HG02840 (cell line): ENCODE data around the gene ATG10.
"Not testable (repeated sequence)": the region's sequence is repeated elsewhere in the genome, so short reads cannot be mapped to it uniquely, and the experiment has no call there.

Experiments used
- ATAC-seq: cut with Tn5 transposase; IDR thresholded peaks from one replicate; pipeline ENCODE4 v1.9.1; 2021; ENCODE audit warnings: mild to moderate bottlenecking, moderate library complexity, moderate number of reproducible peaks; ENCODE audit not compliant: unreplicated experiment, low FRiP score

ATG10 gene

GRCh38 chr5:81980598-81981260 lies 8.9 kb downstream of the ATG10 start:
- no peak for ATAC-seq

- ATAC-seq: not testable (repeated sequence)
Observed at GRCh38 chr5:81982172-81982685, 10.4 kb downstream of the ATG10 start.

GRCh38 chr5:81983148-81983547 lies 11.3 kb downstream of the ATG10 start:
- ATAC-seq: not testable (repeated sequence)

GRCh38 chr5:81983563-81983962 lies 11.7 kb downstream of the ATG10 start:
- not testable (repeated sequence) for ATAC-seq

- no peak for ATAC-seq
Observed at GRCh38 chr5:81986126-81986525, 14.3 kb downstream of the ATG10 start.

- ATAC-seq: no peak
Observed at GRCh38 chr5:81989204-81989603, 17.4 kb downstream of the ATG10 start.

DNA sequence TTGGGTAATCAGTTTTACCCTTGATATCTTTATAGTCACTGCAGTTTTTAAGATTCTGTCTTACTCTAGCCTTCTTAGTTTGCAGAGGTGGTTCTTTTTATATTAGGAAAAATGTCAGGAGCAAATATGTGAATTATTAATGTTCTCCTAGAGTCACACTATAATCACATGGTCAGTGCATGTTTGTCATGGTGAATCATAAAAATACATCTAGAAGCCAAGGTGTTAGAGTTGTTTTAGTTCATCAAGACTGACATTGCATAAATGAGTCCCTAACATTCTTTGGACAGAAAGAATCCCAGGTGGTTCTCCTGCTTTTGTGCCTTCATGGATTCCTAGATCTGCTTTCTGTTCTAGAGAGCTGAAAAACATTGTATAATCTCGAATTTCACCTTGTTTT lies 22.9 kb downstream of the ATG10 start:
- ATAC-seq: no peak

GRCh38 chr5:81995407-81995806 lies 23.6 kb downstream of the ATG10 start:
- no peak for ATAC-seq

- no peak for ATAC-seq
Observed at GRCh38 chr5:82004511-82004910, 32.7 kb downstream of the ATG10 start.

- ATAC-seq: not testable (repeated sequence)
Observed at GRCh38 chr5:82009869-82010268, 38.0 kb downstream of the ATG10 start.

DNA sequence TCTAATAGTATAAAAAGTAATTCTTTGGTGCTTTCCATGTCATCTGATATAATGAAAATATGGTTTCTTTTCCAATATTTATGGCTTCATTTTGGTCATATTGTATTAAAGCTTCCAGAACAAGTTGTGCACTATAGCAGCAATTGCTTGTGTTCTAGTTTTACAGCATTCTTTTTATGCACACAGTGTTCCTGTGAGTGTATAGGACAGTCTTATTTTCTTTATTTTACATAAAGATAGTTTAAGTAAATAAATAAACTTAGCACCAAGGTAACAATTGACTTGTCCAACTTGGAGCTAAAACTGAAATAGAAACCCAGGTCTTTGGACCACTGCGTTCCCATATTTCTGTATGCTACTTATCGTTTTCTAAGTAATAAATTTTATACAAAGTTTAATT lies 38.9 kb downstream of the ATG10 start:
- no peak for ATAC-seq

DNA sequence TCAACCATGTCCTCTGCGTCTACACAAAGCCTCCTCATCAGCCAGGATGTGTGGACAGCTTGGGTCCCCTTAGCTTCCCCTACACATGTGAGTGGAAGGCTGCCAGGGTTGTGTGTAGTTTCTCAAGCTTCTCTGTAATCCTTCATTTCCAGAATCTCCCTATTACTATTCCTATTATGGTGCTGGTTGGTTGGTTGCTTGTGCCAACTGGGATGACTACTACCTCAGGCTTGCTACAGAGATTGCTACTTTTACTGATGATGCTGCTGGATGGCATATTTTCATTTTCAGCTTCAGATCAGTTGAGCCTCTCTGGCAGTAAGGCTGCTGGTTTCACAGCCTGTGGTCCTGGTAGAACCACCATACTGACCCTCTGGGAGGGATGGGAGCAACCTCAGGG lies 39.9 kb downstream of the ATG10 start:
- no peak for ATAC-seq

DNA sequence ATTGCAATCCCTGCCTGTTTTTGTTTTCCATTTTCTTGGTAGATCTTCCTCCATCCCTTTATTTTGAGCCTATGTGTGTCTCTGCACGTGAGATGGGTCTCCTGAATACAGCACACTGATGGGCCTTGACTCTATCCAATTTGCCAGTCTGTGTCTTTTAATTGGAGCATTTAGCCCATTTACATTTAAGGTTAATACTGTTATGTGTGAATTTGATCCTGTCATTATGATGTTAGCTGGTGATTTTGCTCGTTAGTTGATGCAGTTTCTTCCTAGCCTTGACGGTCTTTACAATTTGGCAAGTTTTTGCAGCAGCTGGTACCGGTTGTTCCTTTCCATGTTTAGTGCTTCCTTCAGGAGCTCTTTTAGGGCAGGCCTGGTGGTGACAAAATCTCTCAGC lies 42.8 kb downstream of the ATG10 start:
- not testable (repeated sequence) for ATAC-seq

- ATAC-seq: no peak
Observed at GRCh38 chr5:82018462-82018861, 46.6 kb downstream of the ATG10 start.

DNA sequence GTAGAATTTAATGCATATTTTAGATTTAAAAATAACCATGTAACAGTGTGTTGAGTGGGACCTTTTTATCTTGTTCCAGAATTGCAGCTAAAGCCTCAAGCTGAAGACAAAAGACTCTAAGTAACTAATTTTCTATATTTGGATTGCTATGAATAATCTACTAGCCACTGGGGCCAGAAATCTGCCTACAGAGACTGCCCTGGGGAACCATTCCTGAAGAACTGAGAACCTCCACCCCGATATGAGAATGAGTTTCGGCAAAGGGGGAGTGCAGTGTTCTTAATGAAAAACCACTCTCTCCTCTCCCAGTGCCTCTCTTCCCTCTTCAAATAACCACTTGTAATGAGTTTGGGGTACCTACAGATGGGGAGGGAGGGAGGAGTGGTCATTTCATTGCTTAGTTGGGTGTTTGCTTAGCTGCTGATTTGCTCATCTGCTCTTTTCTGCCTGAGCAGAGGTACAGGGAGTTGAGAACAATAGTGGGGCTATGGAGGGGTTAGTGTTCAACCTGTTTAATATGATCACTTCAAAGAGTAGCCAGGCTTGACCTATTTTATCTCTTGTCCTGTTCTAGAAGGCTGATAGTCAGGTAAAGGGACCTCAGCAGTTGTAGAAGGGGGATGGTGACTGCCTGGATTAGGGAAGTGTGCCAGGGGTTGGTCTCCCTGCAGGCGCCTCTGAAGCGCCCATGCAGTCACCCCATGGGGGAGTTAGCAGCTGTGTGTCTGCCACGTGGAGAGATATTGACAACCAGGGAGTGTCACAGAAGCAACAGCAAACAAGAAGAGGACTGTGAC lies 47.7 kb downstream of the ATG10 start:
- no peak for ATAC-seq

DNA sequence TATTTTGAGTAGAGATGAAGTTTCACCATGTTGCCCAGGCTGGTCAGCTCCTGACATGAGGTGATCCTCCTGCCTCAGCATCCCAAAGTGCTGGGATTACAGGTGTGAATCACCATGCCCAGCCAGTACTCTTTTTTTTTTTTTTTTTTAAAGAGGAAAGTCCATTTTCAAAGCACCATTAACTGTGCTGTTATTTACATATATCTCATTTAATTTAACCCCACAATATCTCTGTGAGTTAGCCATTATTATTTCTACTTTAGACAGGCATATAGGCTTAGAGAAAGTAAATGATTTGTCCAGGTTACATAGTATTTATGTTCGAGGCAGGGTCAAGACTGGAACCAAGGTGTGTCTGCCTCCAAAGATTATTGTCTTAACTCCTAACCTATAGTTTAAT lies 50.7 kb downstream of the ATG10 start:
- ATAC-seq: no peak

DNA sequence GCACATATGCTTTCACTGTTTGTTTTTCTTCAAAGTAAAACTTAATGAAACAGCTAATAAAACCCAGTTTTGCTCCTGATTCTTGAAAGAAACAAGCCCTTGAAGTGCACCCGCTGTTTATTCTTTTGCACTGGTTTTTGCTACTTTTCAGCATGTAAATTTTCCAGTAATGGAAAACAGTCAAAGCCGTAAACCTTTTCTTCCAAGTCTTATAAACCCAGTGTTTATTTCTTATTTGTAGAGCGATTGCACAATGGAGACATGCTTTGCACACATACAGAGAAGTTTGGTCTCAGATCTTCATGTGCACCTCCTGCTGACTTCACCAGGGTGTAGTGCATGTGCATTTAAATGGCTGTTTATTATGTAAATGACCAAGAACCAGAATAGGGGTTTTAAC lies 51.8 kb downstream of the ATG10 start:
- no peak for ATAC-seq

DNA sequence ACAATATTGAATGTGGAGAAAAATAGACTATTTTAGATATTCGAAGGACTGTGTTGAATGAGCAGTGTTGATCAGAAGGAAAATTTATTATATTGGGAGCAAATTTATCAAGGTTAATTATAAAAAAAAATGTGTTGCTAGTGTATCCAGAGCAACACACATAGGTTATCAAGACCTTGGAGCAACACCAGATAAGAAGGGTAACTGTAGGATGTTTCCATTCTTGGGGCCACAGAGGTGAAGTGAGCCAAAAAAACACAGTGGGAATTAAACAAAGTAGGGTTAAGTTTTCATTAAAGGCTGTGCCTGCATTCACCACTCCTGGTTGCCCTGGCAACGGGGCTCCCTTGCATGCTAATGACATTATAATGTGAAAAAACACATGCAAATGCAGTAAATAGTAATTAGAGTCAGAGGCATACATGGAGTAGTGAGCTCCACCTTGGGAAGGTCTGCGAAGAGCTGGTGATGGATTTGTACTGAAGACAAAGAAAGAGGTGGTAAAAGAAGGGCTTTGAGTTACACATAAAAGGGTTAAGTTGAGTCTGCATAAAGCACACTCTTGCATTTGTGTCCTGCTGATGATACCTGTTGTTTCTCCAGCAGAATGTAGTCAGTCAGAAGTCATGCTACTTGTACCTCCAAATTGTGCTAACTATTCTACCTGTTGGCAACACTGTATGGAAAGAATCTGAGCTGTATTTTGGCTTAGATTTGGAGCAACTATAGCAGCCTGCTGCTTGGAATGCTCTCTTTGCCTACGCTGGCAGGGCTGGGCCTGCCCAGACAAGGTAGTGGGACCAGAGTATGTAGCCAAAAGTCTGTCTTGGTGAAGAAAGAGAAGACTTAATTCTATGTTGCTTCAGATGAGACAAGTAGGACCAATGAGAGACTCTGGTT lies 59.6 kb downstream of the ATG10 start:
- no peak for ATAC-seq

GRCh38 chr5:82042894-82043293 lies 71.1 kb downstream of the ATG10 start:
- not testable (repeated sequence) for ATAC-seq

- no peak for ATAC-seq
Observed at GRCh38 chr5:82044010-82044409, 72.2 kb downstream of the ATG10 start.
